RKO (cell line): ENCODE measurements around the gene FMO5.
"Not testable (repeated sequence)": the region's sequence is repeated elsewhere in the genome, so short reads cannot be mapped to it uniquely, and the experiment has no call there.

Experiments
- DNase-seq: peaks from one replicate; pipeline ENCODE4 v3.0.0-alpha.2; 2016; ENCODE audit warnings: low spot score

FMO5 gene

GRCh38 chr1:147238925-147239820, 14.0 kb upstream of the FMO5 start:
- DNase-seq: no peak

GRCh38 chr1:147238053-147238902, 13.1 kb upstream of the FMO5 start:
- DNase-seq: no peak

DNA sequence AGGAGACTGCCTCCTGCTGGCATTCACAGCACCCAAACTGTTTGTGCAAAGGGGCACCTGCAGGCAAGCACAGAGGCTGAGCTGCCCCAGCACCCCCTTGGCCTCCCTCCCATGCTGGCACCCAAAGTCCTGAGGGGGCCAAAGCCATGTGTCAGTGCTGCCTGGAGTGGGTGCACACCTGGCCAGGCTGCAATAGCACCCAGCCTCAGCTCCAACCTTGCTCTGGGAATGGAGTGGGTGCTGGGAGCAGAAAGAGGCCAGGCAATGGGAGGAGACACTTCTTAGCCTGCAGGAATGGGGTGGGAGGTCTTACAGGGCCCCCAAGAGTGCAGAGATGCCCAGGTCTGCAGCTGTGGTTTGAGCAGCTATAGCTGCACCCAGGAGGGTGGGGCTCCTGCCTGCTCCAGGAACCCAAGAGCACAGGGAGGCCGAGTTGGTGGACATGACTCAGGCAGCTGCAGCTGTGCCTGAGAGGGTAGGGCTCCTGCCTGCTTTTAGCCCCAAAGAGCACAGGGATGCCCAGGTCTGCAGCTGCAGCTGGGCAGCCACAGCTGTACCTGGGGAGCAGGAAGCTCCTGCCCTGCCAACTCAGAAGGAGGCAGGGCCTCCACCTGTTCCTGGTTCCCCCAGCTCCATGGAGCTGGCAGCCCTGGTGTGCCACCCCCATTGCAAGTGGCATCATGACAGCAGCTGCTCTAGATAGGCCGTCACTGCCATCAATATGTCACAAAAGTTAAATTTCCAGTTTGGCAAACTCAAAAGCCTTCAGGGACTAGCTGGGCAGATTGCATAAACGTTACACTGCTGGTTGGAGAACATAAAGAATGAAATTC, 12.0 kb upstream of the FMO5 start:
- DNase-seq: no peak

DNA sequence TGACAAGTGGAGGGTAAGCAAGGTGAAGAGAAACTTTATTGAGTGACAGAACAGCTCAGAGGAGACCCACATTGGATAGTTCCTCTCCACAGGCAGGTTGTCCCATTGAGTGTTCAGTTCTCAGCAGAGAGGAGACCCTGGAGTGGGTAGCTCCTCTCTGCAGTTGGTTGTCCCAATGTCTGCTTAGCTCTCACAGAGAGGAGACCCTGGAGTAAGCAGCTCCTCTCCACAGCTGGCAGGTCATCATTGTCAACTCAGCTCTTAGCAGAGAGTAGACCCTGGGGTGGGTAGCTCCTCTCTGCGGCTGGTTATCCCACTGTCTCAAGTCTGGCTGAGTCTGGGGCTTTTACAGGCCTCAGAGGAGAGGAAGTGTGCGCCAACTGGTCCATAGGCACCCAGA, 11.3 kb upstream of the FMO5 start:
- DNase-seq: no peak

GRCh38 chr1:147235822-147236221, 10.7 kb upstream of the FMO5 start:
- DNase-seq: no peak

GRCh38 chr1:147233903-147234302, 8.8 kb upstream of the FMO5 start:
- DNase-seq: not testable (repeated sequence)

- DNase-seq: not testable (repeated sequence)
Observed at GRCh38 chr1:147231032-147231431, 5.9 kb upstream of the FMO5 start.

DNA sequence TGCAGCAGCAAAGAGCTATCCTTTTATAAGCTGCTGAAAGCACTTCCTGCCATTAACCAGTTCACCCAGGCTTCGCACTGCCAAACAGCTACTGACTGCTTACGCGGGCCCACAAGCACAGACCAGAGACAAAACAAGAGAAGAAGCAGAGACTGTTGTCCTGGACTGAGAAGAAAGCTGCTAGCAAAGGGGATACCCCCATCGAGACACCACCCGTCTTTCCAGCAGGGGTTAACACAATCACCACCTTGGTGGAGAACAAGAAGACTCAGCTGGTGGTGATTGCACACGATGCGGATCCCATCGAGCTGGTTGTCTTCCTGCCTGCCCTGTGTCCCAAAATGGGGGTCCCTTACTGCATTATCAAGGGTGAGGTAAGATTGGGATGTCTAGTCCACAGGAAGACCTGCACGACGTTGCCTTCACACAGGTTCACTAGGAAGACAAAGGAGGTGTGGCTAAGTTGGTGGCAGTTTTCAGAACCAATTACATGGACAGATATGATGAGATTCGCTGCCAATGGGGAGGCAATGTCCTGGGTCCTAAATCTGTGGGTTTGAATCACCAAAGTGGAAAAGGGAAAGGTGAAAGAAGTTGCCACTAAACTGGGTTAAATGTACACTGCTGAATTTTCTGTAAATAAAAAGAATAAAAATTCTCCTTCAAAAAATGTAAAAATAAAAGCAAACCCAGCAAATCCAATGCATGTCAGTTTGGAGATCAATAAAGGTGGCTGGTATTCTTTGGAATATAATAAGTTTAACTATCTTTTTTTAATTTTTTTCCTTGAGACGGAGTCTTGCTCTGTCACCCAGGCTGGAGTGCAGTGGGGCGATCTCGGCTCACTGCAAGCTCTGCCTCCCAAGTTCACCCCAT, 1.2 kb downstream of the FMO5 start:
- DNase-seq: no peak

GRCh38 chr1:147218606-147219005, 6.5 kb downstream of the FMO5 start:
- DNase-seq: no peak

GRCh38 chr1:147217141-147217540, 8.0 kb downstream of the FMO5 start:
- DNase-seq: no peak

GRCh38 chr1:147216124-147216523, 9.0 kb downstream of the FMO5 start:
- no peak for DNase-seq

DNA sequence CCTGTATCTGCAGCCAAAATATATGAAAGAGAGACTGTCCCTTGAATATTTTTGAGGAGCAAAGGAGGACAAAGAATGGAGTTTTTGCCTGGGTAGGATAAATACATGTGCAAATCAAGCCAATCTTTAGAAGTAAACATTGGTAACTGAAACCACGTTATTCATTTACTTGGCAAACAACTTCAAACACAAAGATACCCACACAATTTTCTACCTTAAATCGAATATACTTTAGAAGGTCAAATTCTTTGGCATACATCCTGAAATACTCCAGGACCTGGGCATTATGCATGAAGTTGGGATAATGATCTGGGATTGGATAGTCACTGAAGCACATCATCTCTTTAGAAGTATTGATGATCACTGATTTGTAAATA, 9.6 kb downstream of the FMO5 start:
- no peak for DNase-seq

GRCh38 chr1:147214842-147215539, 10.1 kb downstream of the FMO5 start:
- DNase-seq: no peak

DNA sequence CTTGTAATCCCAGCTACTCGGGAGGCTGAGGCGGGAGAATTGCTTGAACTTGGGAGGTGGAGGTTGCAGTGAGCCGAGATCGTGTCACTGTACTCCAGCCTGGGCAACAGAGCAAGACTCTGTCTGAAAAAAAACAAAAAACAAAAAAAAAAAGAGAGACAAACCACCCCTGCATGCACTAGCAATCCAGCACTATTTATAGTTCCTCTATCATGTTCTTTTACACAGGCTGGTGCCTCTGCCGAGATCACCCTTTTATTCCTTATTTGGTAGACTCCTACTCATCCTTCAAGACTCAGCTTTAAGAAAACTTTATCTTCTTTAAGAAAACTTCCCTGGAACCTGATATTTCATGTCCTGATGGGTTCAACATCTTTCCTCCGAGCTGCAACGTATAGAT, 10.8 kb downstream of the FMO5 start:
- DNase-seq: no peak

DNA sequence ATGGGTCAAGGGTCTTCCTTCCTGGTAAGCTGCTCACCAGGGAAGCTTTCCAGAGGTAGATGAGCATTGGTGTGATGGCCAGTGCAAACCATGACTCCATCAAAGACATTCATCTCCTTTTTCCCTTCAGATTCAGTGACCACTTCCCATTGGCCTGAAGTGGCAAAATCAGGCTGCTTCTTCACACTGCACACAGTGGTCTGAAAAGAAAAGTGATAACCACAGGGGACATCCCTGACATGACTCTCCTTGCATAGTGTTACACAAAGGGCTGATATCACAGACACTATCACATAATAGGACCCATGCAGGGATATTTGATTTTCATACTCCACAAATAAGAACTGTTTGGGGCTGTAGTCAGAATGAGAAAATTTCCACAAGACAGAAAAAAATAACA, 11.9 kb downstream of the FMO5 start:
- DNase-seq: no peak

DNA sequence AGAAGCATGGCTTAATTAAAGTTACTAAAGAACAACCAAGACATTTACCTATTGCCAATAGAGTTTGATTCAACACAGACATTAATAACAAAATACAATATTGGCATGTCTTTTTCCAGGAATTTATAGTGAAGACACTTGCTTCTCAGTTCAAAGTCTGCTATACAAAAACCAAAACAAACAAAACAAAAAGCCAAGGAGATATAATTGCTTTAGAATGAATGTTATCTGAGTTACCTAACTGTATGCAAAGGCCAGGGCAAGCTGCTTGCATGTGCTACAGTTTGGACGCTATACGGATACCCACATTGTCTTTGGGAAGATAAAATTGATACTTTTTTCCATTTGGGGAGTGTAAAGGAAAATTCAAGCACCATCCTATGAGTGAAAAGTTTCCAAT, 13.6 kb downstream of the FMO5 start:
- no peak for DNase-seq

GRCh38 chr1:147210987-147211386, 14.2 kb downstream of the FMO5 start:
- DNase-seq: no peak

DNA sequence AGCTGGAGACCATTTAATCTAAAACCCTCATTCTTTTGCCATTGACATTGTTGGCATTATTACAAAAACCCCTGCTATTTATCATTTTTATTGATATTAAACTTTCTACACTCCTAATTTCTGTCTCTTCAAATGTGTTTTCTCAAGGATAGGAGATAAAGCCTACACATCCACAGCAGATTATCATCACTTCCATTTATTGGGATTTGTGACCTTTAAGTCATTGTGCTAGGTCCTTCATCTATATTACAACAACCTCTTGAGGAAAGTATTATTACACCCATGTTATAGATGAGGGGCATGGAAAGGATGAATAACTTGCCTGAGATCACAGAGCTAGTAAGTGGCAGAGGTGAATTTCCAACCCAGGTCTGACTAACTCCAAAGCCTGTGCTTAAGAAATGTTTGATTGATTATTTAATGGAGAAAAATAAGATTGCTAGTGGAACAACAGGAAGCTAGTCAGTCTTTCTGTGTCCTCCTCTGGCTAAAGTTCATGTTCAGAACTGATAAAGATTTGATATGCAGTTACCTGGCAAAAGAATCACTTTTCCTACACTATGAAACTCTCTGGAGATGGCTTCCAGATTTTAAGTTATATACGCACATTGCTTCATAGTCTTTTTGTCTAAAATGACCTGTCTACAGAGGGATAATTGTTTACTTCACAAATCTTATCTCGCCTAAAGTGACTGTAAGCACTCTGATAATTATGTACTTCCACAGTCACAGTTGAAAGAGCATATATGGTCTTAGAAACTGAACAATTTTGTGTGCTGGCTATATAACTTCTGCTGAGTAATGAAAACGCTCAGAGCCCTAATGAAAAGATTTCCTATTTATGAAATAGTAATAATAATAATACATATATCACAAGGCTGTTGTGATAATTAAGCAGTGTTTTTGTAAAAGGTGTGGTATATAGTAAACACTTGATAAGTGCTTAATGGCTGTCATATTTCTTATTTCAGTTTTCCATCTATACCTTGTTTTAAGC, 15.0 kb downstream of the FMO5 start:
- no peak for DNase-seq

DNA sequence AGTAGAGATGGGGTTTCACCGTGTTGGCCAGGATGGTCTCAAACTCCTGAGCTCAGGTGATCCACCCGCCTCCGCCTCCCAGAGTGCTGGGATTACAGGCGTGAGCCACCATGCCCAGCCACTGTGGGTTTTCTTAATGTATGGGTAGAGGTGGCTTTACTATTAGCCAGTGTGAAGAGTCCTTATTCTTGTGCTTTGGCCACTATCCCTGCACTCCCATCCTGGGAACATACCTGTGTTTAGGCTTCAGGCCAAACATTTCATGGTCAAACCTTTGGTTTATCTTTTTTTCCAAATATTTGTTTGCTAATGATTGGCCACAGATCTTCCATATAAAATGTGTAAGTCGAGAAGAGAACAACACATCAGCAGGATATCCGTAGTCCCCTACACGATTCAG, 16.5 kb downstream of the FMO5 start:
- DNase-seq: no peak
